Stimulated activated CD8-positive, alpha-beta memory T cell treated with anti-CD3 and anti-CD28 coated beads, Interleukin-7, amount 100 ng/mL, for 4 hours (primary cell): ENCODE results near the gene ARID4A.
"Not testable (repeated sequence)": the region's sequence is repeated elsewhere in the genome, so short reads cannot be mapped to it uniquely, and the experiment has no call there.

Experiments
- DNase-seq, 2 donors: peaks; one replicate each; pipeline ENCODE4 v3.0.0-alpha.2; 2020; ENCODE audit warnings: low read depth in 2 of 2

ARID4A gene

GRCh38 chr14:58354808-58355207, 56.5 kb downstream of the ARID4A start:
- no peak for DNase-seq

DNA sequence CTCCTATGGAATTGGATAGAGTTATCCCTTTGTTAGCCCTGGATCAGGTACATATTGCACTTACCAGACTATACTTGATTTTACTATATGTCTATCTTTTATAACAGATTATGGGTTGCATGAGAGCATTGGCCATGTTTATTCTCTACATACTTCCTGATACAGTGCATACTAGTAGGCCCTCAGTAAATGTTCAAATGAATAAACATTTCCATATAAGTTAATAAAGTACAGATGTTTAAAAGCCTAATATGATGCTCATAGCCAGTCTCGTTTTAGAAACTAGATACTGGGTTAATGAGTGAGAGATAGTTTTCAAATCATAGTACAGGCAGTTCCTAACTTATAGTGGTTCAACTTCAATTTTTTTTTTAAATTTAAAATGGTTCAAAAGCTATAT, 57.9 kb downstream of the ARID4A start:
- no peak for DNase-seq

- DNase-seq = not testable (repeated sequence)
Measured at GRCh38 chr14:58362272-58362671, 63.9 kb downstream of the ARID4A start.

DNA sequence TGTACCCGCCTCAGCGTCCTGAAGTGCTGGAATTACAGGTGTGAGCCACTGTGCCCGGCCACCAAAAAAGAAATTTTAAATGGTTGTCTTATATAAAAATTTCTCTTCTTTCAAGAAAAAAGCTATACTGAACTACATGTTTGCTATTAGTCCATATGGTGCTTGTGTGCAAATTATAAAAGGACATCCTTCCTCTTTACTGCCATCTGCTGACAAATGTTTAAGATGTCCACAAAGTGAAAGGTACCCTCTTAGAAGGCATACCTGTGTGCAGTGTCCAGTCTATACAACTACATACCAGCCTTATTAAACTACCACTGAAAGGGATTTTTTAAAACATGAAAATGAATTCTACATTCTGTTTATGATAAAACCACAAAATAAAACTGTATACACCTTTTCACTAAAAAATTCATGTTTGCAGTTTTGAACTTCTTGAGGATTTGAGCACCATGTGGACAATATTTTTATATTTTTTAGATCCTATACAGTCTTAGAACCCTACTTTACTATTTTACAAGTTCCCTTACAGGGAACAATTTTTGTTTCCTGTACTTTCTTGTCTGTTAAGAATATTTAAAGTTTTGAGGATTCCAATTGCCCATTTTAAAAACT, 64.5 kb downstream of the ARID4A start:
- no peak for DNase-seq

GRCh38 chr14:58364316-58364715, 66.0 kb downstream of the ARID4A start:
- DNase-seq = no peak

DNA sequence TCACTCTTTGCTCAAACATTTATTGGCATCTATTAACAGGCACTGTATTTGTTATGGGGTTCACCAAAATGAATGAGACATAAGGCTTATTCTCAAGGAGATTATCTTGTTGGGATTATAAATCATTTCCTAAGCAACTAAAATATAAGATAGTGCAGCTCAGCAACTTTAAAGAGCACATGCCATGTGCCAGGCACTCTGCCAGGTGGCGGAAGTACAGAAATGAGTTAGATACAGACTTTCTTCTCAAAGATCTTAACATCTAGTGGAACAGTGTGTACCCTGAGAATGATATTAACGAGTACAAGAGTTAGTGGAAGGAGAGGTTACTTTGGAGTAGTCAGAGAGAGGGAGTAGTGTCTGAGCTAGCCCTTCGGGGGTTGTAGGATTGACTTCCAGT, 68.9 kb downstream of the ARID4A start:
- no peak for DNase-seq

DNA sequence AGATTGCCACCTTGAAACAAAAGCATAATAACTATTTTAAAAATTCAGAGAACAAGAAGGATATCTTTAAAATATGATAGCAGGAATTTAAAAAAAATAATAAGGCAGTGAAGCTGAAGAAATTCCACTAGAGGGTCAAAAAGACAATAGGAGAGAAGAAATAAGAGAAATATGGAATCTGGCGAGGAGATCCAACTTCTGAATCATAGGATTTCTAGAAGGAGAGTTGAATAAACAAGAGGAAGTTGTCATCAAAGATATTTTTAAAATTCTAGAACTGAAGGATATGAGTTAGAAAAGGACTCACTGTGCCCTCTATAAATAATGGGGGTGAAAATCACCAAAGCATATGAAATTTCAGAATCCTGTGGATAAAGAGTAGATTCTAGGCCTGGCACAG, 70.6 kb downstream of the ARID4A start:
- no peak for DNase-seq

GRCh38 chr14:58376791-58377190, 78.4 kb downstream of the ARID4A start:
- no peak for DNase-seq

GRCh38 chr14:58390830-58391229, 92.5 kb downstream of the ARID4A start:
- no peak for DNase-seq

- DNase-seq = no peak
Measured at GRCh38 chr14:58395562-58395811, 97.1 kb downstream of the ARID4A start.

DNA sequence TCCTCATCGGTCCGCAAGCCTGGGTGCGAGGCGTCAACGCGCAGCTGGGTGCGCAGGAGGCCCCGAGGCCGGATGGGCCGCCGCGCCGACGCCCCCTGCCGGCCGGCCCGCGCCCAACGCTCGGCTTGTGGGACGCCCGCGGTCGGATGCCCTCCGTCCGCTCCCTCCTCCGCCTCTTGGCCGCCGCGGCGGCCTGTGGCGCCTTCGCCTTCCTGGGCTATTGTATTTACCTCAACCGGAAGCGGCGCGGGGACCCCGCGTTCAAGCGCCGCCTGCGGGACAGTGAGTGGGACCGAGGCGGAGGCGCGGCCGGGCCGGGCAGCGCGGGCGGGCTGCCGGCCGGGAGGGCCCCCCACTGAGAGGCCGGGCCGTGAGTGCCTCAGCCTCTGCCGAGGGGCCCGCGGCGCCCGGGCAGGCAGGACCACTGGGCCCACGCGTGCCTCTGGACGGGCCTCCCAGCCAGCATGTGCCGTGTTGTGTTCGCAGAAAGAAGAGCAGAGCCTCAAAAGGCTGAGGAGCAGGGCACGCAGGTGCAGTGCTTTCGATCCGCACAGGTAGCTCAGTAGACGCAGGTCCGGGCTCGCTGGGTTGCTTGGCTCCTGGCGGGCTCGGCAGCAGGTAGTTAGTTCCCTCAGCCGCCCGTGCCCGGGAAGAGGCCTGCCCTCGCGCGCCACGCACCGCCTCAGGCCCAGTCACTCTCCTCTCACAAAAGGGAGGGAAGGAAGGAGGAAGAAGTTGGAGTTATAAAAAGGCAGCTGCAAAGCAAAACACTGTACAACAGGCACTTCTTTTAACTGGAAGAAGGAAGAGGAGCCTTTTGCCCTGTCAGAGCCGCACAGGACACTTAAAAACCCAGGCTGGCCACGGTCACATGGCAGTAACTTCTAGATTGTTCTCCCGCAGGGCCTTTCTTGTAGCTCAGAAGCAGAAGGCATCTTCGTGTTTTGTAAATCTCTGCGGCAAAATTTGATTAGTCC, 97.7 kb downstream of the ARID4A start, which contains the start of gene TOMM20L:
Gene TOMM20L (plus strand): TSS at position 119 of the 977 bp plus-strand sequence. CDS start 28 bp downstream, at position 147.
- DNase-seq = peak; percentile 26 to 64

DNA sequence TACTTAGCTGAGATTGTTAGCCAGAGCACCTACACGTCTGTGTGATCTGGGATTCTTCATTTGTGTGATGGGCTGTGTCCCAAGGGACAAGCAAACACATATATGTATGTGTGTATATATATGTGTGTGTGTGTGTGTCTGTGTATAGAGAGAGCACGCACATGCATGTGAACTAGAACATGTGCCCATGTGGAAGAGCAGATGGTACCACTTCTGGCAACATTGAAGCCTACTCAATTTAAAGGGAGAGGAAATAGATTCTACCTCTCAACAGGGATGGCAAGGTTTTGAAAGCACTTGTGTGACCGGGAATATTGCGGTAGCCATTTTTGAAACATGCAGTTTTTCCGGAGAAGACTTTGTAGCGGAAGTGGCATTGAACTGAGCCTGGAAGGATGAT, 98.8 kb downstream of the ARID4A start:
- DNase-seq = no peak

DNA sequence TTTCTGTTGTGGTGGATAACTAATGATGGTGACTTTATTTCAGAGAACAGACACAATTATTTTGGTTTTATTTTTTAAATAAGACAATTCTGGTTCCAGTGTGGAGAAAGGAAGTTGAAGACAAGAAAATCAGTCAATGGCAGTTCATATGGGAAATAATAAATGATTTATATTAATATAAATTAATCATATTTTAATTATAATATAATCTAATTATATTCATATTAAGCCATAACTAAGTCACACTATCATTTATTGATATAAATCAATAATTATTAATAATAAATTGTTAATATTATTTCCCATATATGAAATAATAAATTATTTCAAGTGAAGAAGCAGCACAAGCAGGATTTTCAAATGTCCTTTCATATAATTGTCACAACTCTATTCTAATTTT, 100.1 kb downstream of the ARID4A start:
- DNase-seq = no peak

DNA sequence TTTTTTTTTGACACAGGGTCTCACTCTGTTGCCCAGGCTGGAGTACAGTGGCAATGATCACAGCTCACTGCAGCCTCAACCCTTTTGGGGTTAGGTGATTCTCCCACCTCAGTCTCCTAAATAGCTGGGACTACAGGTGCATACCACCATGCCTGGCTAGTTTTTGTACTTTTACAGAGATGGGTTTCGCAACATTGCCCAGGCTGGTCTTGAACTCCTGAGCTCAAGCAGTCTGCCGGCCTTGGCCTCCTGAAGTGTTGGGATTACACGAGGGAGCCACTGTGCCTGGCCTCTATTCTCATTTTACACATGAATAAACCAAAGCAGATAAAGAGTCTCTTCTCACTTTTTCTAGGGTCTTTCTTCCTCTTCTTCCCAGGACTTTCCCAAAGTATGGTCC, 100.5 kb downstream of the ARID4A start:
- no peak for DNase-seq

DNA sequence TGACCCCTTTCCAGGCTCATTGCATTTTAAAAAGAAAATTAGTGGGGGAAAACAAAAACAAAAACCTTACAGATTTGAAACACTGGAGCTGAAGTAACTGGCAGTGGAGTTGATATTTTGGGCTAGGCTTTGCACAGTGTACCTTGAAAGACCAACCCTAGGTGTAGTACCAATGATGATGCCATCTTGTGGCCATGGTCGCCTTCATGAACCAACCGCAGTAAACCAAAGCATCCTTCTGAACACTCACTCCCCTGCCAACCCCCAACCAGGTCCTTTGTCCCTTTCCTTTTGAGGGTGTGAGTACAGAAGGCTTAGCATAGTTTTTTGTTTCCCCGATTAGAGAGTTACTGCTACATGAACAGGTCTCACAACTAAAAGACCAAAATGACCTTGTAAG, 103.2 kb downstream of the ARID4A start:
- no peak for DNase-seq

GRCh38 chr14:58408681-58409215, 110.4 kb downstream of the ARID4A start:
- no peak for DNase-seq

GRCh38 chr14:58414845-58415244, 116.5 kb downstream of the ARID4A start:
- no peak for DNase-seq

DNA sequence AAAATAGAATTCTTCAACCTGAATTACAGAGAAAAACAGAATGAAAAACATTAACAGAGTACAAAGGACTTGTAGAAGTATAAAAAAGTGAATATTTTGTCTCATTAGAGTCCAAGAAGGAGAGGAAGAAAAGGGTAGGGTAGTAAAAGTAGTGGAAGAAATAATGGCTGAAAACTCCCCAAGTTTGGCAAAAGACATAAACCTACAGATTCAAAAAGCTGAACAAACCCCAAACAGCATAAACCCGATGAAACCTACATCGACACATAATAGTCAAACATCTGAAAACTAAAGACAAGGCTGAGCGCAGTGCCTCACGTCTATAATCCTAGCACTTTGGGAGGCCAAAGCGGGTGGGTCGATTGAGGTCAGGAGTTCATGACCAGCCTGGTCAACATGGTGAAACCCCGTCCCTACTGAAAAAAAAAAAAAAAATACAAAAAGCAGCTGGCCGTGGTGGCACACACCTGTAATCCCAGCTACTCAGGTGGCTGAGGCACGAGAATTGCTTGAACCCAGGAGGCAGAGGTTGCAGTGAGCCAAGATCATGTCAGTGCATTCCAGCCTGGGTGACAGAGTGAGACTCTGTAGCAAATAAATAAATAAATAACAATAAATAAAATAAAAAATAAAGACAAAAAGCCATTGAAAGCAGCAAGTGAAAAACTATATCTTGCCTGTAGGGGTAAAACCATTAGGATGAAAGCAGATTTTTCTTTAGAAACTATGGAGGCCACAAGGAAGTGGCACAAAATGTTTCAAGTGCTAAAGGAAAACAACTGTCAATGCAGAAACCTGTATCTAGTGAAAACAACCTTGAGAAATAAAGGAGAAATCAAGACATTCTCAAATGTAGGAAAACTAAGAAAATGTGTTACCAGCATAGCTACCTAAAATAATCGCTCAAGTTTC, 117.5 kb downstream of the ARID4A start:
- no peak for DNase-seq

DNA sequence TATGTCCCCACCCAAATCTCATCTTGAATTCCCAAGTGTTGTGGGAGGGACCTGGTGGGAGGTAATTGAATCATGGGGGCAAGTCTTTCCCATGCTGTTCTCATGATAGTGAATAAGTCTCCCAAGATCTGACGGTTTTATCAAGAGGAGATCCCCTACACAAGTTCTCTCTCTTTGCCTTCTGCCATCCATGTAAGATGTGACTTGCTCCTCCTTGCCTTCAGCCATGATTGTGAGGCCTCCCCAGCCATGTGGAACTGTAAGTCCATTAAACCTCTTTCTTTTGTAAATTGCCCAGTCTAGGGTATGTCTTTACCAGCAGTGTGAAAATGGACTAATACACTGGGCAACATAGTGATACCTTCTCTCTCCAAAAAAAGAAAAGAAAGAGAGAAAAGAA, 118.6 kb downstream of the ARID4A start:
- not testable (repeated sequence) for DNase-seq
